Loucy (cell line): ENCODE results near the gene HPSE2.

Experiments used
- EZH2phosphoT487 ChIP-seq: fragments of 200-600 bp; IDR thresholded peaks from 2 replicates; pipeline ENCODE4 v1.6.1; 2018; ENCODE audit warnings: antibody characterized with exemption, mild to moderate bottlenecking, moderate library complexity, borderline replicate concordance
- TF ChIP-seq, protein P1 (sequence below): fragments of 200-600 bp; sonication (generic); conservative IDR thresholded peaks from 2 replicates; pipeline ENCODE4 v1.5.1; 2014; ENCODE audit warnings: mild to moderate bottlenecking, antibody characterized with exemption, low read length

DNA sequence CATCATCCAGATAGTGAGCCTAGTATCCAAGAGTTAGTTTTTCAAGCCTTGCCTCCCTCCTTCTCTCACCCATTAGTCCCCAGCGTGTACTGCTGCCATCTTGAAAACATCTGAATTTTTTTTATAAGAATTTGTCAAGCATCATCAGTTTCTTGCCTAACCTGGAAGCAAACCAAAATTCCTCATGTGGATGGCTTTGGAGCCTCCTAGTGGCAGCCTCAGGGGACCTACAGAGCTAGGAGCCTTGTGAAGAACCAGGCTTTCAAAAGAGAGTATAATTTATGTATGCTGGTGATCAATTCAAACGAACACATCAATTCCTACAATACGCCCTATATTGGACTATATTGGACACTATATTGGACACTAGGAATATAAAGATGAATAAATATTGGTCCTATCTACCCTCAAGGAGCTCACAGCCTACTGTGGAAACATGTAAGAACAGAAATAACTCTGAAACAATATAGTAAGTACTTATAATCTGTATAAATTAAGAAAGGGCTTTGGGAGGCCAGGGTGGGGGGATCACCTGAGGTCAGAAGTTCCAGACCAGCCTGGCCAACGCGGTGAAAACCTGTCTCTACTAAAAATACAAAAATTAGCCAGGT, 63.4 kb downstream of the HPSE2 start:
- TF ChIP-seq, protein P1, sequence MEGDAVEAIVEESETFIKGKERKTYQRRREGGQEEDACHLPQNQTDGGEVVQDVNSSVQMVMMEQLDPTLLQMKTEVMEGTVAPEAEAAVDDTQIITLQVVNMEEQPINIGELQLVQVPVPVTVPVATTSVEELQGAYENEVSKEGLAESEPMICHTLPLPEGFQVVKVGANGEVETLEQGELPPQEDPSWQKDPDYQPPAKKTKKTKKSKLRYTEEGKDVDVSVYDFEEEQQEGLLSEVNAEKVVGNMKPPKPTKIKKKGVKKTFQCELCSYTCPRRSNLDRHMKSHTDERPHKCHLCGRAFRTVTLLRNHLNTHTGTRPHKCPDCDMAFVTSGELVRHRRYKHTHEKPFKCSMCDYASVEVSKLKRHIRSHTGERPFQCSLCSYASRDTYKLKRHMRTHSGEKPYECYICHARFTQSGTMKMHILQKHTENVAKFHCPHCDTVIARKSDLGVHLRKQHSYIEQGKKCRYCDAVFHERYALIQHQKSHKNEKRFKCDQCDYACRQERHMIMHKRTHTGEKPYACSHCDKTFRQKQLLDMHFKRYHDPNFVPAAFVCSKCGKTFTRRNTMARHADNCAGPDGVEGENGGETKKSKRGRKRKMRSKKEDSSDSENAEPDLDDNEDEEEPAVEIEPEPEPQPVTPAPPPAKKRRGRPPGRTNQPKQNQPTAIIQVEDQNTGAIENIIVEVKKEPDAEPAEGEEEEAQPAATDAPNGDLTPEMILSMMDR: peak; percentile 46
- no peak for TF ChIP-seq EZH2phosphoT487
